Panc1 (cell line): ENCODE results near the gene IGLL5. TPM values are rescaled to one million over a fixed set of nuclear protein-coding genes. Genes with fewer than 3 reads are reported as not detected.

Experiments used
- ATAC-seq: fragments of 200-7000 bp; cut with Tn5 transposase; 2 replicates; pipeline ENCODE4 v1.9.1; 2020; ENCODE audit warnings: mild to moderate bottlenecking, moderate library complexity
- BruUV-seq: library from RNA; stranded (reverse); fragments of 400-500 nt; replicated peaks from 2 replicates; lab custom pipeline; 2021; lab: Mats Ljungman, UMichigan
- CTCF ChIA-PET: fragments of 300-600 bp; sonication (Branson Sonifier 250); formaldehyde crosslinking; loops from one replicate; lab custom pipeline; 2022; ENCODE audit warnings: antibody characterized with exemption; lab: Charles Lee
- POLR2A ChIA-PET: fragments of 300-600 bp; sonication (Branson Sonifier 250); formaldehyde crosslinking; loops from one replicate; lab custom pipeline; 2022; ENCODE audit warnings: antibody characterized with exemption; lab: Charles Lee
- DNase-seq: peaks from one replicate; pipeline ENCODE4 v3.0.0-alpha.2; 2010; ENCODE audit warnings: low read depth, low spot score
- H3K27ac ChIP-seq: 2 replicates; pipeline ENCODE4 v1.5.1; 2011; ENCODE audit warnings: mild to moderate bottlenecking, low read length, inconsistent platforms
- H3K27me3 ChIP-seq: fragments of 200-500 bp; sonication (Bioruptor generic); 2 replicates; pipeline ENCODE4 v1.6.0; 2014; ENCODE audit warnings: low read length, inconsistent platforms; ENCODE audit not compliant: control insufficient read depth, insufficient read depth
- H3K36me3 ChIP-seq: fragments of 200-500 bp; sonication (Bioruptor generic); 2 replicates; pipeline ENCODE4 v1.5.1; 2014; ENCODE audit warnings: inconsistent platforms, mild to moderate bottlenecking, low read length, moderate library complexity; ENCODE audit not compliant: control insufficient read depth, insufficient read depth
- H3K4me1 ChIP-seq: 2 replicates; pipeline ENCODE4 v1.5.1; 2011; ENCODE audit warnings: inconsistent platforms, mild to moderate bottlenecking, low read length, moderate library complexity; ENCODE audit not compliant: control insufficient read depth, insufficient read depth
- H3K4me3 ChIP-seq, 2 experiments: 2 replicates each; pipeline ENCODE4 v1.5.1; 2011 to 2012; ENCODE audit warnings: low read depth in 2 of 2, low read length in 2 of 2, mild to moderate bottlenecking in 2 of 2, inconsistent platforms in 1 of 2, moderate library complexity in 1 of 2
- H3K9me3 ChIP-seq: fragments of 200-500 bp; sonication (Bioruptor generic); 2 replicates; pipeline ENCODE4 v1.5.1; 2014; ENCODE audit warnings: low read depth, mild to moderate bottlenecking, inconsistent platforms, low read length, moderate library complexity; ENCODE audit not compliant: control insufficient read depth, insufficient read depth
- POLR2AphosphoS5 ChIP-seq: IDR thresholded peaks from 2 replicates; pipeline ENCODE4 v1.6.1; 2012; ENCODE audit warnings: mild to moderate bottlenecking, low read depth, low read length, moderate library complexity
- SIN3A ChIP-seq: IDR thresholded peaks from 2 replicates; pipeline ENCODE4 v1.6.1; 2012; ENCODE audit warnings: low read depth, mild to moderate bottlenecking, low read length, moderate library complexity, borderline replicate concordance; ENCODE audit not compliant: insufficient read depth
- TCF7L2 ChIP-seq: IDR thresholded peaks from 2 replicates; pipeline ENCODE4 v1.6.1; 2011; ENCODE audit warnings: mild to moderate bottlenecking, low read depth, low read length, inconsistent platforms
- in situ Hi-C: cut with HindIII; loops from 2 replicates; pipeline ENCODE4 v1.10.0; 2016; ENCODE audit warnings: low sequenced_read_pairs, low pct_unique_long_range_greater_than_20kb
- intact Hi-C: fragments of 100-400 bp; cut with micrococcal nuclease; formaldehyde crosslinking; loops from one replicate; pipeline ENCODE4 v1.10.0; 2022; ENCODE audit not compliant: unreplicated experiment
- total RNA-seq: library from RNA; stranded (reverse); gene quantifications from one replicate; pipeline ENCODE4 v1.2.1, GENCODE V29; 2021; ENCODE audit not compliant: unreplicated experiment
- TF ChIP-seq, protein P1 (sequence below): fragments of 450-650 bp; IDR thresholded peaks from 2 replicates; pipeline ENCODE4 v1.5.1; 2017; ENCODE audit warnings: mild to moderate bottlenecking
- TF ChIP-seq, protein P2 (sequence below), 2 experiments: IDR thresholded peaks; 2 replicates each; pipeline ENCODE4 v1.6.1; 2011 to 2012; ENCODE audit warnings: low read depth in 2 of 2, control low read depth in 1 of 2, low read length in 1 of 2, mild to moderate bottlenecking in 1 of 2, moderate library complexity in 1 of 2; ENCODE audit not compliant: insufficient read depth in 1 of 2

IGLL5 gene
- total RNA-seq, 1 experiment from 2014 or later: not detected

DNA sequence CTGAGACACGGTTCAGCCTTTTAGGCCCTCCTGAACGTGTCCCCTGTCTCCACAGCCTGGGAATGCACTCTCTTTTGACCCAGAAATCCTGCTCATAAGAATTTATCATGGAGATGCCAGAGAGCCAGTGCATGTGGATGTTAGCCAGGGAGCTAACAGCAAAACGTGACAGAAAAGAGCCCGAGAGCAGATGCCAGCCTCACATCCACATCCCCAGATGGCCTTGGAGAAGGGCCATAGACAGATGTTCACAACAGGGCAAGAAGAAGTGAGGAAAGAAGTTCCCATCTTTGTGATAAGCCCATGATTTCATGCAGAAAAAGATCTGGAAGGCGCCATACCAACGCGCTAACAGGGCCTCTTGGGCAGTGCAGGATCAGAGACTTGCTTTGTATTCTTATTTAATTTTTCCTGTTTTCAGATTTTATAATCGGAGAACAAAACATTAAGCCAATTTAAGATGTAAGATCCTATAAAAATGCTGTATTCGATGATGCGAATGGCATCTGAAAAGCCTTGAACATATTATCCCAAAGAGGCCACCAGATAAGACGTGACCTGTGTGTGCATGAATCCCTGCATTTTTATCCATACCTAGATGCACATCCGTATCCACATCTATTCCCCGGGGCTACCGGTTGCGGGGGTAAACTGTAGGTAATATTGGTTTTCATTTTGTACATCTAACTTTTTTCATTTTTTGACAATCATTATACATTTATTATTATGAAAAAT, 48.7 kb downstream of the IGLL5 start:
- in situ Hi-C loops (no loop called here), intact Hi-C loops (no loop called here)
- ChIA-PET CTCF (interaction anchor here (0.6 kb wide), 3 partner anchors 20 to 406 kb away, joined by 3 to 6 read pairs (median 4); no protein-coding TSS in a partner anchor), POLR2A (no interaction called here)
- ATAC-seq (no peak), DNase-seq (no peak)
- BruUV-seq: no TSS peak
- no peak overlapping the region for H3K4me3 ChIP-seq
- no peaks in the 10 kb centered on the region for H3K36me3 ChIP-seq
- H3K9me3 ChIP-seq: no peaks in the 10 kb centered on the region
- H3K27ac ChIP-seq: no peak overlapping the region
- no peak for TF ChIP-seq SIN3A
- TF ChIP-seq, protein P1, sequence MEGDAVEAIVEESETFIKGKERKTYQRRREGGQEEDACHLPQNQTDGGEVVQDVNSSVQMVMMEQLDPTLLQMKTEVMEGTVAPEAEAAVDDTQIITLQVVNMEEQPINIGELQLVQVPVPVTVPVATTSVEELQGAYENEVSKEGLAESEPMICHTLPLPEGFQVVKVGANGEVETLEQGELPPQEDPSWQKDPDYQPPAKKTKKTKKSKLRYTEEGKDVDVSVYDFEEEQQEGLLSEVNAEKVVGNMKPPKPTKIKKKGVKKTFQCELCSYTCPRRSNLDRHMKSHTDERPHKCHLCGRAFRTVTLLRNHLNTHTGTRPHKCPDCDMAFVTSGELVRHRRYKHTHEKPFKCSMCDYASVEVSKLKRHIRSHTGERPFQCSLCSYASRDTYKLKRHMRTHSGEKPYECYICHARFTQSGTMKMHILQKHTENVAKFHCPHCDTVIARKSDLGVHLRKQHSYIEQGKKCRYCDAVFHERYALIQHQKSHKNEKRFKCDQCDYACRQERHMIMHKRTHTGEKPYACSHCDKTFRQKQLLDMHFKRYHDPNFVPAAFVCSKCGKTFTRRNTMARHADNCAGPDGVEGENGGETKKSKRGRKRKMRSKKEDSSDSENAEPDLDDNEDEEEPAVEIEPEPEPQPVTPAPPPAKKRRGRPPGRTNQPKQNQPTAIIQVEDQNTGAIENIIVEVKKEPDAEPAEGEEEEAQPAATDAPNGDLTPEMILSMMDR: no peak
- TF ChIP-seq, protein P2, sequence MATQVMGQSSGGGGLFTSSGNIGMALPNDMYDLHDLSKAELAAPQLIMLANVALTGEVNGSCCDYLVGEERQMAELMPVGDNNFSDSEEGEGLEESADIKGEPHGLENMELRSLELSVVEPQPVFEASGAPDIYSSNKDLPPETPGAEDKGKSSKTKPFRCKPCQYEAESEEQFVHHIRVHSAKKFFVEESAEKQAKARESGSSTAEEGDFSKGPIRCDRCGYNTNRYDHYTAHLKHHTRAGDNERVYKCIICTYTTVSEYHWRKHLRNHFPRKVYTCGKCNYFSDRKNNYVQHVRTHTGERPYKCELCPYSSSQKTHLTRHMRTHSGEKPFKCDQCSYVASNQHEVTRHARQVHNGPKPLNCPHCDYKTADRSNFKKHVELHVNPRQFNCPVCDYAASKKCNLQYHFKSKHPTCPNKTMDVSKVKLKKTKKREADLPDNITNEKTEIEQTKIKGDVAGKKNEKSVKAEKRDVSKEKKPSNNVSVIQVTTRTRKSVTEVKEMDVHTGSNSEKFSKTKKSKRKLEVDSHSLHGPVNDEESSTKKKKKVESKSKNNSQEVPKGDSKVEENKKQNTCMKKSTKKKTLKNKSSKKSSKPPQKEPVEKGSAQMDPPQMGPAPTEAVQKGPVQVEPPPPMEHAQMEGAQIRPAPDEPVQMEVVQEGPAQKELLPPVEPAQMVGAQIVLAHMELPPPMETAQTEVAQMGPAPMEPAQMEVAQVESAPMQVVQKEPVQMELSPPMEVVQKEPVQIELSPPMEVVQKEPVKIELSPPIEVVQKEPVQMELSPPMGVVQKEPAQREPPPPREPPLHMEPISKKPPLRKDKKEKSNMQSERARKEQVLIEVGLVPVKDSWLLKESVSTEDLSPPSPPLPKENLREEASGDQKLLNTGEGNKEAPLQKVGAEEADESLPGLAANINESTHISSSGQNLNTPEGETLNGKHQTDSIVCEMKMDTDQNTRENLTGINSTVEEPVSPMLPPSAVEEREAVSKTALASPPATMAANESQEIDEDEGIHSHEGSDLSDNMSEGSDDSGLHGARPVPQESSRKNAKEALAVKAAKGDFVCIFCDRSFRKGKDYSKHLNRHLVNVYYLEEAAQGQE (IDR thresholded peaks at IDR 0.05; ENCODE audit: insufficient read depth in 1 of 2, low read depth in 2 of 2, low read length in 1 of 2): no peak
- TF ChIP-seq POLR2AphosphoS5: no peak
- TF ChIP-seq TCF7L2: no peak
- no peaks in the 10 kb centered on the region for H3K27me3 ChIP-seq
- no peaks in the 10 kb centered on the region for H3K4me1 ChIP-seq

DNA sequence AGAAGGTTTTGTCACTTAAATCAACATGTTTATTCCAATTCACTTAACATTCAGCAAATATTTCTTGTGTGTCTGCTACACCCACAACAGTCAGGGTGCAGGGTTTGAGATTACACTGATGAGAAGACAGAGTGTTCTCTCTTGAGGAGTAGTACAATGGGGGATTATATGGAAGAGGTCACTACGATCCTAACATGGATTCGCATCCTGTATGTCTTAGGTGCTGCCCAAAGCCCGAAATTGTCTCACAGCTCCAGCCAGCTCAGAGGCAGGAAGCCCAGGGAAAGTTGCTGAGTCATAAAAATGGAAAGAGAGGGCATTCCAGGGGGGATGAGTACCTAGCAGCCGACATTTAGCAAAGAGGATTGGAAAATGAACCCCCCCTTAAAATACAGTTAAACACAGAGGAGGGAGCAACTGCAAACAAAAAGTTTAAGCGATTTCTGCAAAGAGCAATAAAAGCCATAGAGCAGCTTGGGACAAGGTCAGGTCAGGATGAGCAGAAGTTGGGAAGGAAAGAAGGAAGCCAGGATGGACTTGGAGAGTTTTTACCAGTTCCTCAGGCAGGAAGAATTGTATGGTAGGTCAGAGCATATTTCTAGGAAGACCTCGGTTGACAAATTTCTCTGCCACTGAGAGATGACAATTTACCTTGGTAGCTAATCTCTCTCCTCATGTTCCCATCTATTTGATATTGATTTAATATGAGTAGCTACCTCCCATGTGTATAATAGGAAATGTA, 49.5 kb downstream of the IGLL5 start:
- in situ Hi-C loops (no loop called here), intact Hi-C loops (no loop called here)
- POLR2A ChIA-PET: no interaction called here
- Histone ChIP-seq H3K27ac (no peak overlapping the region), H3K4me1 (no peaks in the 10 kb centered on the region), H3K27me3 (no peaks in the 10 kb centered on the region), H3K36me3 (no peaks in the 10 kb centered on the region), H3K9me3 (no peaks in the 10 kb centered on the region), H3K4me3 (no peak overlapping the region)
- DNase-seq (no peak), ATAC-seq (no peak)
- CTCF ChIA-PET: no interaction called here
- no TSS peak for BruUV-seq
- no peak for TF ChIP-seq POLR2AphosphoS5
- no peak for TF ChIP-seq SIN3A
- TF ChIP-seq, protein P1: no peak
- TF ChIP-seq, protein P2 (IDR thresholded peaks at IDR 0.05; ENCODE audit: insufficient read depth in 1 of 2, low read depth in 2 of 2, low read length in 1 of 2): no peak
- no peak for TF ChIP-seq TCF7L2
